K562 (cell line): Measurements from ENCODE around the gene MICAL2. TPM values are rescaled to one million over a fixed set of nuclear protein-coding genes. Genes with fewer than 3 reads are reported as not detected.

ENCODE experiments used
- ATAC-seq: fragments of 200-7000 bp; cut with Tn5 transposase; 3 replicates; pipeline ENCODE4 v1.9.1; 2020; ENCODE audit warnings: moderate library complexity
- BruUV-seq: library from RNA; stranded (reverse); fragments of 400-500 nt; replicated peaks from 2 replicates; lab custom pipeline; 2021; lab: Mats Ljungman, UMichigan
- CTCF ChIA-PET: fragments of 300-600 bp; formaldehyde crosslinking; extraction: SDS; loops from one replicate; lab custom pipeline; 2021; ENCODE audit warnings: low intra/inter-chr PET ratio; lab: Yijun Ruan, JAX
- POLR2A ChIA-PET: fragments of 300-600, 350-650 bp; sonication (Branson Sonifier 250); formaldehyde crosslinking; extraction: SDS; loops from one replicate; lab custom pipeline; 2021; ENCODE audit warnings: antibody characterized with exemption, inconsistent platforms; lab: Yijun Ruan, JAX
- DNase-seq, 4 experiments: peaks; one replicate each; pipeline versions ENCODE4 v3.0.0 to v3.0.0-alpha.2; 2011 to 2018; ENCODE audit warnings: low spot score in 3 of 4, mixed read lengths in 3 of 4; ENCODE audit errors: extremely low read depth in 1 of 4
- FAIRE-seq: peaks from 2 replicates; lab custom pipeline; 2011; peaks lifted over from hg19 to GRCh38; lab: Jason Lieb, UNC
- H2AFZ ChIP-seq: 2 replicates; pipeline ENCODE4 v1.6.0; 2011; ENCODE audit warnings: low read depth, low read length, control low read depth, inconsistent platforms
- H3K27ac ChIP-seq: fragments of 200-600 bp; 3 replicates; pipeline ENCODE4 v1.8.0; 2011; ENCODE audit warnings: low read depth, mild to moderate bottlenecking, control low read depth, inconsistent platforms, low read length, moderate library complexity, mixed read lengths; ENCODE audit errors: extremely low read depth
- H3K27me3 ChIP-seq, 2 experiments: fragments of 300-600 bp in 1 of 2; 2 replicates in 1 of 2; 3 replicates in 1 of 2; pipeline versions ENCODE4 v1.6.0 to v1.8.0; 2011; ENCODE audit warnings: inconsistent platforms in 2 of 2, low read length in 2 of 2, mild to moderate bottlenecking in 1 of 2, mixed read lengths in 1 of 2, moderate library complexity in 1 of 2; ENCODE audit not compliant: control insufficient read depth in 2 of 2, insufficient read depth in 2 of 2
- H3K36me3 ChIP-seq: fragments of 300-600 bp; 3 replicates; pipeline ENCODE4 v1.8.0; 2011; ENCODE audit warnings: mild to moderate bottlenecking, low read length, inconsistent platforms; ENCODE audit not compliant: control insufficient read depth, insufficient read depth
- H3K4me1 ChIP-seq, 2 experiments: fragments of 200-600 bp in 1 of 2; replicated peaks in 1 of 2; 2 replicates in 1 of 2; 3 replicates in 1 of 2; pipeline versions ENCODE4 v1.5.1 to v1.8.0; 2011; ENCODE audit warnings: inconsistent platforms in 2 of 2, low read length in 2 of 2, mild to moderate bottlenecking in 1 of 2, mixed read lengths in 1 of 2, moderate library complexity in 1 of 2; ENCODE audit not compliant: control insufficient read depth in 2 of 2, insufficient read depth in 2 of 2
- H3K4me2 ChIP-seq: 2 replicates; pipeline ENCODE4 v1.6.1; 2011; ENCODE audit warnings: low read length, control low read depth, inconsistent platforms, mixed read lengths; ENCODE audit not compliant: insufficient read depth
- H3K4me3 ChIP-seq: fragments of 200-600 bp; sonication (generic), shearing (Covaris generic); 2 replicates; pipeline ENCODE4 v1.5.1; 2016; ENCODE audit warnings: control low read depth, inconsistent platforms
- H3K79me2 ChIP-seq: fragments of 200-600 bp; 3 replicates; pipeline ENCODE4 v1.8.0; 2011; ENCODE audit warnings: low read length, inconsistent platforms; ENCODE audit not compliant: control insufficient read depth, insufficient read depth
- H3K9ac ChIP-seq, 2 experiments: 2 replicates each; pipeline versions ENCODE4 v1.6.0 to v1.6.1; 2011; ENCODE audit warnings: low read depth in 2 of 2, low read length in 2 of 2, control low read depth in 1 of 2, inconsistent platforms in 1 of 2, mild to moderate bottlenecking in 1 of 2, mixed read lengths in 1 of 2; ENCODE audit not compliant: insufficient read depth in 1 of 2
- H3K9me1 ChIP-seq: one replicate; pipeline ENCODE4 v1.6.0; 2011; ENCODE audit warnings: inconsistent platforms, mild to moderate bottlenecking, low read length, moderate library complexity; ENCODE audit not compliant: control insufficient read depth, insufficient read depth
- H3K9me3 ChIP-seq: replicated peaks from 2 replicates; pipeline ENCODE4 v1.5.1; 2011; ENCODE audit warnings: low read depth, low read length, inconsistent platforms; ENCODE audit not compliant: control insufficient read depth, insufficient read depth
- H4K20me1 ChIP-seq: replicated peaks from 2 replicates; pipeline ENCODE4 v1.6.1; 2011; ENCODE audit warnings: low read length, inconsistent platforms, mixed read lengths; ENCODE audit not compliant: control insufficient read depth, insufficient read depth
- ASH1L ChIP-seq: fragments of 450-650 bp; IDR thresholded peaks from 2 replicates; pipeline ENCODE4 v1.6.1; 2018; ENCODE audit warnings: borderline replicate concordance, mild to moderate bottlenecking, low read depth; ENCODE audit not compliant: partially characterized antibody
- BRCA1 ChIP-seq, 2 experiments: fragments of 450-650 bp in 1 of 2; sonication (generic) in 1 of 2; formaldehyde crosslinking in 1 of 2; IDR thresholded peaks; 2 replicates each; pipeline versions ENCODE4 v1.5.0 to v1.6.1; 2017 to 2020; ENCODE audit warnings: mild to moderate bottlenecking in 1 of 2, missing genetic modification reagents in 1 of 2
- CXXC5 ChIP-seq: fragments of 250-450 bp; sonication (Bioruptor Pico); IDR thresholded peaks from 2 replicates; pipeline ENCODE4 v1.8.0; 2022; ENCODE audit warnings: inconsistent platforms, mild to moderate bottlenecking, moderate library complexity
- HINFP ChIP-seq: fragments of 450-650 bp; conservative IDR thresholded peaks from 2 replicates; pipeline ENCODE4 v1.6.1; 2016; ENCODE audit warnings: missing genetic modification characterization, low read depth, mild to moderate bottlenecking, control low read depth, missing compliant biosample characterization
- RFX5 ChIP-seq: IDR thresholded peaks from 2 replicates; pipeline ENCODE4 v1.6.1; 2011; ENCODE audit warnings: low read depth, mild to moderate bottlenecking, improper control_type of control experiment, low read length
- RREB1 ChIP-seq: fragments of 250-450 bp; sonication (Bioruptor Pico); IDR thresholded peaks from 2 replicates; pipeline ENCODE4 v1.4.0; 2020
- RUNX1 ChIP-seq: sonication (generic); IDR thresholded peaks from 2 replicates; pipeline ENCODE4 v1.6.1; 2016; ENCODE audit warnings: antibody characterized with exemption, low read depth
- ZBED1 ChIP-seq: IDR thresholded peaks from 2 replicates; pipeline ENCODE4 v1.6.1; 2014
- WGBS: fragments of 100-300 bp; shearing (Covaris generic); methylation state at CpG from one replicate; pipeline ENCODE4 v1.1.6; 2016; ENCODE audit warnings: low coverage, mixed read lengths; ENCODE audit not compliant: insufficient coverage; ENCODE audit errors: missing lambda C conversion rate; 5-methylcytosine and 5-hydroxymethylcytosine counted together
- in situ Hi-C: fragments of 300-500 bp; cut with MboI; formaldehyde crosslinking; loops from 4 replicates; pipeline ENCODE4 v1.15.0; 2018; ENCODE audit warnings: inconsistent platforms, mixed read lengths
- intact Hi-C: fragments of 100-400 bp; cut with micrococcal nuclease; formaldehyde crosslinking; loops from 2 replicates; pipeline ENCODE4 v1.14.2; 2022
- polyA plus RNA-seq, 8 experiments: library from polyadenylated mRNA; depleted of rRNA in 4 of 8; stranded (reverse) in 5 of 8; unstranded in 3 of 8; fragments of >200 nt; fragmentation: Nextera tagmentation in 2 of 8; fragmentation: Illumina TruSeq in 1 of 8; extraction: Ambion mirVana in 2 of 8; extraction: Trizol in 1 of 8; gene quantifications; 2 replicates each; pipeline versions ENCODE4 v1.2.1 to v1.2.3, GENCODE V29; 2011 to 2014; ENCODE audit warnings: inconsistent platforms in 1 of 8, missing spikeins in 1 of 8
- total RNA-seq, 7 experiments: library from RNA; depleted of rRNA in 6 of 7; stranded (reverse); fragments of >200 nt in 6 of 7; fragmentation: Illumina TruSeq in 2 of 7; extraction: Trizol in 2 of 7; gene quantifications; 2 replicates each; pipeline versions ENCODE4 v1.2.1 to v1.2.3, GENCODE V29; 2011 to 2021; ENCODE audit warnings: low replicate concordance in 1 of 7
- TF ChIP-seq, protein P1 (sequence below), 2 experiments: fragments of 150-350 bp in 1 of 2; IDR thresholded peaks; 2 replicates each; pipeline ENCODE4 v1.6.1; 2012 to 2016; ENCODE audit warnings: low read depth in 2 of 2, low read length in 2 of 2, mild to moderate bottlenecking in 1 of 2, moderate library complexity in 1 of 2

MICAL2 gene
- total and polyA plus RNA-seq, 9 of the 15 experiments (the other 6 are each of a cell fraction or from before 2014, with no cell fraction given): 4.7 to 64.2 (median 33.6) TPM

- POLR2A ChIA-PET: interaction anchor here (0.6 to 1.4 kb wide), 5 partner anchors 10 to 147 kb away, joined by 3 to 4 read pairs (median 3); no protein-coding TSS in a partner anchor
- TF ChIP-seq RFX5: no peak
- TF ChIP-seq ASH1L: no peak
- TF ChIP-seq RREB1 (CRISPR knock-in tag): no peak
- TF ChIP-seq CXXC5 (CRISPR knock-in tag): peak; percentile 77
- TF ChIP-seq RUNX1: no peak
- no peak for TF ChIP-seq ZBED1
- TF ChIP-seq HINFP (tag): no peak
- no peak for TF ChIP-seq BRCA1 (IDR thresholded peaks at IDR 0.05)
- no peak for TF ChIP-seq BRCA1 (CRISPR knock-in tag; IDR thresholded peaks at IDR 0.05)
- TF ChIP-seq, protein P1, sequence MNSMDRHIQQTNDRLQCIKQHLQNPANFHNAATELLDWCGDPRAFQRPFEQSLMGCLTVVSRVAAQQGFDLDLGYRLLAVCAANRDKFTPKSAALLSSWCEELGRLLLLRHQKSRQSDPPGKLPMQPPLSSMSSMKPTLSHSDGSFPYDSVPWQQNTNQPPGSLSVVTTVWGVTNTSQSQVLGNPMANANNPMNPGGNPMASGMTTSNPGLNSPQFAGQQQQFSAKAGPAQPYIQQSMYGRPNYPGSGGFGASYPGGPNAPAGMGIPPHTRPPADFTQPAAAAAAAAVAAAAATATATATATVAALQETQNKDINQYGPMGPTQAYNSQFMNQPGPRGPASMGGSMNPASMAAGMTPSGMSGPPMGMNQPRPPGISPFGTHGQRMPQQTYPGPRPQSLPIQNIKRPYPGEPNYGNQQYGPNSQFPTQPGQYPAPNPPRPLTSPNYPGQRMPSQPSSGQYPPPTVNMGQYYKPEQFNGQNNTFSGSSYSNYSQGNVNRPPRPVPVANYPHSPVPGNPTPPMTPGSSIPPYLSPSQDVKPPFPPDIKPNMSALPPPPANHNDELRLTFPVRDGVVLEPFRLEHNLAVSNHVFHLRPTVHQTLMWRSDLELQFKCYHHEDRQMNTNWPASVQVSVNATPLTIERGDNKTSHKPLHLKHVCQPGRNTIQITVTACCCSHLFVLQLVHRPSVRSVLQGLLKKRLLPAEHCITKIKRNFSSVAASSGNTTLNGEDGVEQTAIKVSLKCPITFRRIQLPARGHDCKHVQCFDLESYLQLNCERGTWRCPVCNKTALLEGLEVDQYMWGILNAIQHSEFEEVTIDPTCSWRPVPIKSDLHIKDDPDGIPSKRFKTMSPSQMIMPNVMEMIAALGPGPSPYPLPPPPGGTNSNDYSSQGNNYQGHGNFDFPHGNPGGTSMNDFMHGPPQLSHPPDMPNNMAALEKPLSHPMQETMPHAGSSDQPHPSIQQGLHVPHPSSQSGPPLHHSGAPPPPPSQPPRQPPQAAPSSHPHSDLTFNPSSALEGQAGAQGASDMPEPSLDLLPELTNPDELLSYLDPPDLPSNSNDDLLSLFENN (IDR thresholded peaks at IDR 0.05; ENCODE audit: low read depth in 2 of 2, low read length in 2 of 2): peak in 1 of 2 experiments; percentile 54; a peak in 1 of 4 replicates
Measured at GRCh38 chr11:12114193-12115033, 4.0 kb downstream of the MICAL2 start.

More at GRCh38 chr11:12114193-12115033, 4.0 kb downstream of the MICAL2 start:
- ATAC-seq: no peak; the same call in none of the 3 replicates
- 15% methylated on average over 21 of the region's 21 CpGs for WGBS
- peaks cover 1% of the 10 kb centered on the region for H3K9me1 ChIP-seq
- H3K27ac ChIP-seq: peak overlapping the region; percentile 61
- peak; percentile 49 to 80 (median 50) for DNase-seq
- peaks cover 76 to 79% of the 10 kb centered on the region in 2 experiments for H3K4me1 ChIP-seq
- peak overlapping the region; percentile 63 for H3K4me2 ChIP-seq
- intact Hi-C loops (loop anchor here (5.0 kb wide), 1 partner anchor 38 kb away; no protein-coding TSS in a partner anchor), in situ Hi-C loops (no loop called here)
- H3K9ac ChIP-seq: peak overlapping the region; percentile 53 to 80; a peak in 3 of 4 replicates
- no peaks in the 10 kb centered on the region for H3K9me3 ChIP-seq
- H2AFZ ChIP-seq: peak overlapping the region; percentile 68
- peak; percentile 71 for FAIRE-seq
- CTCF ChIA-PET: no interaction called here
- H3K36me3 ChIP-seq: peaks cover 15% of the 10 kb centered on the region
- peaks cover 64% of the 10 kb centered on the region for H3K79me2 ChIP-seq
- BruUV-seq: no TSS peak
- no peak overlapping the region for H3K4me3 ChIP-seq
- H4K20me1 ChIP-seq: no peaks in the 10 kb centered on the region
- no peaks in the 10 kb centered on the region for H3K27me3 ChIP-seq
